GM23248 (cell line): ENCODE results near the gene RIMKLA.

Source experiments
- EZH2 ChIP-seq: fragments of 200-600 bp; sonication (generic); IDR thresholded peaks from 2 replicates; pipeline ENCODE4 v1.6.1; 2018; ENCODE audit warnings: antibody characterized with exemption, mild to moderate bottlenecking; ENCODE audit not compliant: insufficient read depth, poor library complexity, severe bottlenecking
- EZH2phosphoT487 ChIP-seq: fragments of 200-600 bp; sonication (generic); IDR thresholded peaks from 2 replicates; pipeline ENCODE4 v1.6.1; 2018; ENCODE audit warnings: antibody characterized with exemption, moderate library complexity, mild to moderate bottlenecking, low read depth; ENCODE audit not compliant: insufficient read depth

DNA sequence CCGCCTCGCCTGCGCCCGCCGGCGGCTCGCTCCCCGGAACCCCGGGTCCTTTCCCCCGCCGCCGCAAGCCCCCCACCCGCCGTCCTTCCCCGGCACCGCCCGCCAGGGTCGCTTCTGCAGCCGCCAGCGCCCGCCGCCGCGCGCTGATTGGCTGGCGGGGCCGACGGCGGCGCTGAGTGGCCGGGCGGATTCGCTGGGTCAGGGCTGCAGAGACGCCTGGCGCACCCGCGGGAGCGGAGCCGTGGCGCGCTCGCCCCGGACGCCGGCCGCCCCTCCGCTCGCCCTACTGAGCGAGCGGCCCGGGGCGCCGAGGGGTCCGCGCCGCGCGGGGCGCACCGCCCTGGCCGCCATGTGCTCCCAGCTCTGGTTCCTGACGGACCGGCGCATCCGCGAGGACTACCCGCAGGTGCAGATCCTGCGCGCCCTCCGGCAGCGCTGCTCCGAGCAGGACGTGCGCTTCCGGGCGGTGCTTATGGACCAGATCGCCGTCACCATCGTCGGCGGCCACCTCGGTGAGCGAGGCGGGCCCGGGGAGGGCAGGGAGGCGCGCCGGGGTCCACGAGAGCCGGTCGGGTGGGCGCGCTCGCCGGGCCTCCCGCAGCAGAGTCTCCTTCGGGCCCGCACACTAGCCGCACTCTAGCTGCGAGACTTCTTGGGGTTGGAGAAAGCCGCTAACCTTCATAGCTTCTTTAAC is at the start of gene RIMKLA:
- TF ChIP-seq EZH2phosphoT487 (no peak), EZH2 (no peak)
